ENCODE data around the gene PHACTR1. TPM values are rescaled to one million over a fixed set of nuclear protein-coding genes. Genes with fewer than 3 reads are reported as not detected.
"Not testable (repeated sequence)": the region's sequence is repeated elsewhere in the genome, so short reads cannot be mapped to it uniquely, and the experiment has no call there.

Gene PHACTR1
- total RNA-seq, 2 experiments from 2014 or later = 0.47 to 0.61 TPM

- POLR2A ChIA-PET = no interaction called here
- CTCF ChIA-PET = no interaction called here
- DNase-seq (no peak), ATAC-seq (no peak)
- Mint-ChIP-seq H3K27me3 (ENCODE audit: low read depth) (peaks cover 11% of the 10 kb centered on the region), H3K27ac (no peak overlapping the region), H3K4me1 (ENCODE audit: low read depth) (no peaks in the 10 kb centered on the region), H3K36me3 (ENCODE audit: low read depth) (no peaks in the 10 kb centered on the region), H3K9me3 (ENCODE audit: insufficient read depth) (no peaks in the 10 kb centered on the region), H3K4me3 (no peak overlapping the region)
These were observed 418.6 kb downstream of the PHACTR1 start for GRCh38 chr6:13135152-13135551.

- Mint-ChIP-seq H3K9me3 (ENCODE audit: insufficient read depth) (no peaks in the 10 kb centered on the region), H3K27ac (no peak overlapping the region), H3K4me1 (ENCODE audit: low read depth) (no peaks in the 10 kb centered on the region), H3K4me3 (no peak overlapping the region), H3K27me3 (ENCODE audit: low read depth) (peaks cover 3% of the 10 kb centered on the region), H3K36me3 (ENCODE audit: low read depth) (no peaks in the 10 kb centered on the region)
- ATAC-seq = no peak
- DNase-seq = no peak
- ChIA-PET POLR2A (no interaction called here), CTCF (no interaction called here)
These were observed 422.6 kb downstream of the PHACTR1 start for GRCh38 chr6:13139119-13139518.

- no peak for DNase-seq
- Mint-ChIP-seq H3K4me3 (no peak overlapping the region), H3K36me3 (ENCODE audit: low read depth) (no peaks in the 10 kb centered on the region), H3K27me3 (ENCODE audit: low read depth) (peaks cover 4% of the 10 kb centered on the region), H3K4me1 (ENCODE audit: low read depth) (no peaks in the 10 kb centered on the region), H3K9me3 (ENCODE audit: insufficient read depth) (no peaks in the 10 kb centered on the region), H3K27ac (no peak overlapping the region)
- ChIA-PET CTCF (no interaction called here), POLR2A (no interaction called here)
- ATAC-seq = no peak
These were observed 424.4 kb downstream of the PHACTR1 start for GRCh38 chr6:13140980-13141379.

GRCh38 chr6:13141387-13141786 lies 424.8 kb downstream of the PHACTR1 start:
- no peak overlapping the region for H3K27ac Mint-ChIP-seq
- H3K9me3 Mint-ChIP-seq (ENCODE audit: insufficient read depth) = no peaks in the 10 kb centered on the region
- no peak overlapping the region for H3K4me3 Mint-ChIP-seq
- no peaks in the 10 kb centered on the region for H3K36me3 Mint-ChIP-seq (ENCODE audit: low read depth)
- CTCF ChIA-PET = no interaction called here
- peaks cover 5% of the 10 kb centered on the region for H3K27me3 Mint-ChIP-seq (ENCODE audit: low read depth)
- H3K4me1 Mint-ChIP-seq (ENCODE audit: low read depth) = no peaks in the 10 kb centered on the region
- DNase-seq = no peak
- POLR2A ChIA-PET = no interaction called here
- no peak for ATAC-seq

- ChIA-PET CTCF (no interaction called here), POLR2A (no interaction called here)
- H3K36me3 Mint-ChIP-seq (ENCODE audit: low read depth) = no peaks in the 10 kb centered on the region
- H3K4me1 Mint-ChIP-seq (ENCODE audit: low read depth) = no peaks in the 10 kb centered on the region
- H3K9me3 Mint-ChIP-seq (ENCODE audit: insufficient read depth) = no peaks in the 10 kb centered on the region
- H3K27me3 Mint-ChIP-seq (ENCODE audit: low read depth) = peaks cover 5% of the 10 kb centered on the region
- DNase-seq (no peak), ATAC-seq (no peak)
- H3K27ac Mint-ChIP-seq = no peak overlapping the region
- H3K4me3 Mint-ChIP-seq = no peak overlapping the region
These were observed 426.0 kb downstream of the PHACTR1 start for GRCh38 chr6:13142611-13143010.

- ChIA-PET CTCF (interaction anchor here (0.8 kb wide), 1 partner anchor 16 kb away, joined by 3 read pairs; no protein-coding TSS in a partner anchor), POLR2A (no interaction called here)
- no peak overlapping the region for H3K27ac Mint-ChIP-seq
- no peak for ATAC-seq
- H3K4me1 Mint-ChIP-seq (ENCODE audit: low read depth) = no peaks in the 10 kb centered on the region
- no peak for DNase-seq
- H3K9me3 Mint-ChIP-seq (ENCODE audit: insufficient read depth) = no peaks in the 10 kb centered on the region
- H3K27me3 Mint-ChIP-seq (ENCODE audit: low read depth) = peaks cover 6% of the 10 kb centered on the region
- H3K4me3 Mint-ChIP-seq = no peak overlapping the region
- no peaks in the 10 kb centered on the region for H3K36me3 Mint-ChIP-seq (ENCODE audit: low read depth)
These were observed 429.9 kb downstream of the PHACTR1 start for GRCh38 chr6:13146442-13146841.

- DNase-seq = no peak
- CTCF ChIA-PET = no interaction called here
- Mint-ChIP-seq H3K9me3 (ENCODE audit: insufficient read depth) (no peaks in the 10 kb centered on the region), H3K27me3 (ENCODE audit: low read depth) (peaks cover 8% of the 10 kb centered on the region), H3K36me3 (ENCODE audit: low read depth) (no peaks in the 10 kb centered on the region), H3K27ac (no peak overlapping the region), H3K4me1 (ENCODE audit: low read depth) (no peaks in the 10 kb centered on the region), H3K4me3 (no peak overlapping the region)
- ATAC-seq = no peak
- POLR2A ChIA-PET = no interaction called here
These were observed 430.8 kb downstream of the PHACTR1 start for GRCh38 chr6:13147376-13147775.

- ChIA-PET CTCF (no interaction called here), POLR2A (no interaction called here)
- ATAC-seq (no peak), DNase-seq (no peak)
- no peaks in the 10 kb centered on the region for H3K36me3 Mint-ChIP-seq (ENCODE audit: low read depth)
- H3K9me3 Mint-ChIP-seq (ENCODE audit: insufficient read depth) = no peaks in the 10 kb centered on the region
- no peak overlapping the region for H3K4me3 Mint-ChIP-seq
- peaks cover 8% of the 10 kb centered on the region for H3K27me3 Mint-ChIP-seq (ENCODE audit: low read depth)
- no peak overlapping the region for H3K27ac Mint-ChIP-seq
- H3K4me1 Mint-ChIP-seq (ENCODE audit: low read depth) = no peaks in the 10 kb centered on the region
These were observed 431.2 kb downstream of the PHACTR1 start for GRCh38 chr6:13147782-13148181.

- DNase-seq (no peak), ATAC-seq (no peak)
- peaks cover 9% of the 10 kb centered on the region for H3K27me3 Mint-ChIP-seq (ENCODE audit: low read depth)
- ChIA-PET CTCF (no interaction called here), POLR2A (no interaction called here)
- H3K4me3 Mint-ChIP-seq = no peak overlapping the region
- no peak overlapping the region for H3K27ac Mint-ChIP-seq
- H3K36me3 Mint-ChIP-seq (ENCODE audit: low read depth) = no peaks in the 10 kb centered on the region
- no peaks in the 10 kb centered on the region for H3K9me3 Mint-ChIP-seq (ENCODE audit: insufficient read depth)
- H3K4me1 Mint-ChIP-seq (ENCODE audit: low read depth) = no peaks in the 10 kb centered on the region
These were observed 436.2 kb downstream of the PHACTR1 start for GRCh38 chr6:13152764-13153163.

GRCh38 chr6:13156381-13156780 lies 439.8 kb downstream of the PHACTR1 start:
- peaks cover 6% of the 10 kb centered on the region for H3K27me3 Mint-ChIP-seq (ENCODE audit: low read depth)
- H3K27ac Mint-ChIP-seq = no peak overlapping the region
- H3K4me1 Mint-ChIP-seq (ENCODE audit: low read depth) = no peaks in the 10 kb centered on the region
- CTCF ChIA-PET = no interaction called here
- POLR2A ChIA-PET = no interaction called here
- no peak for DNase-seq
- ATAC-seq = no peak
- no peaks in the 10 kb centered on the region for H3K9me3 Mint-ChIP-seq (ENCODE audit: insufficient read depth)
- H3K36me3 Mint-ChIP-seq (ENCODE audit: low read depth) = no peaks in the 10 kb centered on the region
- no peak overlapping the region for H3K4me3 Mint-ChIP-seq

- ATAC-seq (no peak), DNase-seq (no peak)
- Mint-ChIP-seq H3K36me3 (ENCODE audit: low read depth) (no peaks in the 10 kb centered on the region), H3K4me3 (no peak overlapping the region), H3K9me3 (ENCODE audit: insufficient read depth) (no peaks in the 10 kb centered on the region), H3K27ac (no peak overlapping the region), H3K4me1 (ENCODE audit: low read depth) (no peaks in the 10 kb centered on the region), H3K27me3 (ENCODE audit: low read depth) (peaks cover 3% of the 10 kb centered on the region)
- CTCF ChIA-PET = no interaction called here
- POLR2A ChIA-PET = no interaction called here
These were observed 440.7 kb downstream of the PHACTR1 start for GRCh38 chr6:13157293-13157692.

GRCh38 chr6:13159300-13159699 lies 442.7 kb downstream of the PHACTR1 start:
- POLR2A ChIA-PET = no interaction called here
- no peak for ATAC-seq

GRCh38 chr6:13159822-13160221 lies 443.3 kb downstream of the PHACTR1 start:
- ATAC-seq; CTCF ChIA-PET; H3K27me3 Mint-ChIP-seq (ENCODE audit: low read depth); H3K9me3 Mint-ChIP-seq (ENCODE audit: insufficient read depth); H3K4me3 Mint-ChIP-seq; H3K27ac Mint-ChIP-seq; H3K4me1 Mint-ChIP-seq (ENCODE audit: low read depth); H3K36me3 Mint-ChIP-seq (ENCODE audit: low read depth); DNase-seq; POLR2A ChIA-PET: not testable (repeated sequence)

More at GRCh38 chr6:13159300-13159699, 442.7 kb downstream of the PHACTR1 start:
- Mint-ChIP-seq H3K9me3 (ENCODE audit: insufficient read depth) (no peaks in the 10 kb centered on the region), H3K27ac (no peak overlapping the region), H3K4me3 (no peak overlapping the region), H3K36me3 (ENCODE audit: low read depth) (no peaks in the 10 kb centered on the region), H3K4me1 (ENCODE audit: low read depth) (peaks cover 5% of the 10 kb centered on the region), H3K27me3 (ENCODE audit: low read depth) (no peaks in the 10 kb centered on the region)
- CTCF ChIA-PET = no interaction called here
- no peak for DNase-seq

All from activated CD8-positive, alpha-beta T cell treated with anti-CD3 and anti-CD28 coated beads, Interleukin-2, amount 10 ng/mL, durations not matched to agents 7 days and 5 days (primary cell).